ENCODE measurements around the gene NFATC4. TPM values are rescaled to one million over a fixed set of nuclear protein-coding genes. Genes with fewer than 3 reads are reported as not detected.

Gene NFATC4
- total and polyA plus RNA-seq, 2 experiments from 2014 or later: 20.9 to 26.6 TPM

- TF ChIP-seq ZNF462 (CRISPR knock-in tag; IDR thresholded peaks at IDR 0.05) (no peak), NANOG (IDR thresholded peaks at IDR 0.05; ENCODE audit: borderline replicate concordance) (no peak)
Measured at GRCh38 chr14:24428628-24429394, 60.8 kb downstream of the NFATC4 start (continued).

Small RNA genes within 50 kb of the gene (small RNA-seq; reads per million reads assigned to genes)
- not detected for gene RF00026 (ENCODE audit: low replicate concordance)

Other genes with a start within 250 kb of the NFATC4 start
Only the 30 nearest of the 31 such genes appear.
- not detected in 2 replicates for gene FITM1, start 237.5 kb upstream of the NFATC4 start, total RNA-seq (2014; rRNA removed; shearing (Covaris generic))
- gene FITM1, start 237.5 kb upstream of the NFATC4 start, polyA plus RNA-seq (2016; fragmentation: Nextera tagmentation; extraction: Ambion mirVana): 0.53 and 0.57 TPM in 2 replicates
- gene PSME1, start 232.0 kb upstream of the NFATC4 start, total RNA-seq (2014; rRNA removed; shearing (Covaris generic)): 53.9 and 61.1 TPM in 2 replicates
- gene PSME1, start 232.0 kb upstream of the NFATC4 start, polyA plus RNA-seq (2016; fragmentation: Nextera tagmentation; extraction: Ambion mirVana): 215 and 220 TPM in 2 replicates
- gene EMC9, start 226.6 kb upstream of the NFATC4 start, total RNA-seq (2014; rRNA removed; shearing (Covaris generic)): 20.1 and 30.0 TPM in 2 replicates
- gene EMC9, start 226.6 kb upstream of the NFATC4 start, polyA plus RNA-seq (2016; fragmentation: Nextera tagmentation; extraction: Ambion mirVana): 64.2 and 64.9 TPM in 2 replicates
- 54.0 and 59.9 TPM in 2 replicates for gene PSME2, start 221.6 kb upstream of the NFATC4 start, total RNA-seq (2014; rRNA removed; shearing (Covaris generic))
- gene PSME2, start 221.6 kb upstream of the NFATC4 start, polyA plus RNA-seq (2016; fragmentation: Nextera tagmentation; extraction: Ambion mirVana): 246 and 259 TPM in 2 replicates
- gene RNF31, start 220.7 kb upstream of the NFATC4 start, total RNA-seq (2014; rRNA removed; shearing (Covaris generic)): 54.8 and 86.4 TPM in 2 replicates
- gene RNF31, start 220.7 kb upstream of the NFATC4 start, polyA plus RNA-seq (2016; fragmentation: Nextera tagmentation; extraction: Ambion mirVana): 84.1 and 87.4 TPM in 2 replicates
- 8.2 and 9.2 TPM in 2 replicates for gene IRF9, start 206.9 kb upstream of the NFATC4 start, total RNA-seq (2014; rRNA removed; shearing (Covaris generic))
- 8.4 and 11.1 TPM in 2 replicates for gene IRF9, start 206.9 kb upstream of the NFATC4 start, polyA plus RNA-seq (2016; fragmentation: Nextera tagmentation; extraction: Ambion mirVana)
- 23.6 and 25.7 TPM in 2 replicates for gene REC8, start 196.1 kb upstream of the NFATC4 start, total RNA-seq (2014; rRNA removed; shearing (Covaris generic))
- gene REC8, start 196.1 kb upstream of the NFATC4 start, polyA plus RNA-seq (2016; fragmentation: Nextera tagmentation; extraction: Ambion mirVana): 36.8 and 38.8 TPM in 2 replicates
- 84.2 and 105 TPM in 2 replicates for gene IPO4, start 179.4 kb upstream of the NFATC4 start, total RNA-seq (2014; rRNA removed; shearing (Covaris generic))
- gene IPO4, start 179.4 kb upstream of the NFATC4 start, polyA plus RNA-seq (2016; fragmentation: Nextera tagmentation; extraction: Ambion mirVana): 34.2 and 34.3 TPM in 2 replicates
- 25.6 and 27.5 TPM in 2 replicates for gene TM9SF1, start 172.7 kb upstream of the NFATC4 start, total RNA-seq (2014; rRNA removed; shearing (Covaris generic))
- 10.7 and 12.6 TPM in 2 replicates for gene TM9SF1, start 172.7 kb upstream of the NFATC4 start, polyA plus RNA-seq (2016; fragmentation: Nextera tagmentation; extraction: Ambion mirVana)
- 0.66 and 1.0 TPM in 2 replicates for gene TSSK4, start 162.5 kb upstream of the NFATC4 start, total RNA-seq (2014; rRNA removed; shearing (Covaris generic))
- 0.70 and 0.84 TPM in 2 replicates for gene TSSK4, start 162.5 kb upstream of the NFATC4 start, polyA plus RNA-seq (2016; fragmentation: Nextera tagmentation; extraction: Ambion mirVana)
- 10.6 and 19.3 TPM in 2 replicates for gene CHMP4A, start 154.7 kb upstream of the NFATC4 start, total RNA-seq (2014; rRNA removed; shearing (Covaris generic))
- 30.1 and 36.9 TPM in 2 replicates for gene CHMP4A, start 154.7 kb upstream of the NFATC4 start, polyA plus RNA-seq (2016; fragmentation: Nextera tagmentation; extraction: Ambion mirVana)
- gene MDP1, start 152.1 kb upstream of the NFATC4 start, total RNA-seq (2014; rRNA removed; shearing (Covaris generic)): 9.6 and 9.8 TPM in 2 replicates
- 24.7 and 31.1 TPM in 2 replicates for gene MDP1, start 152.1 kb upstream of the NFATC4 start, polyA plus RNA-seq (2016; fragmentation: Nextera tagmentation; extraction: Ambion mirVana)
- gene NEDD8, start 135.8 kb upstream of the NFATC4 start, total RNA-seq (2014; rRNA removed; shearing (Covaris generic)): 130 and 172 TPM in 2 replicates
- gene NEDD8, start 135.8 kb upstream of the NFATC4 start, polyA plus RNA-seq (2016; fragmentation: Nextera tagmentation; extraction: Ambion mirVana): 401 and 418 TPM in 2 replicates
- 60.6 and 67.0 TPM in 2 replicates for gene GMPR2, start 135.3 kb upstream of the NFATC4 start, total RNA-seq (2014; rRNA removed; shearing (Covaris generic))
- gene GMPR2, start 135.3 kb upstream of the NFATC4 start, polyA plus RNA-seq (2016; fragmentation: Nextera tagmentation; extraction: Ambion mirVana): 70.6 TPM in 2 replicates
- 24.6 and 36.0 TPM in 2 replicates for gene TINF2, start 125.6 kb upstream of the NFATC4 start, total RNA-seq (2014; rRNA removed; shearing (Covaris generic))
- 22.0 and 24.1 TPM in 2 replicates for gene TINF2, start 125.6 kb upstream of the NFATC4 start, polyA plus RNA-seq (2016; fragmentation: Nextera tagmentation; extraction: Ambion mirVana)
- 0.39 and 0.63 TPM in 2 replicates for gene TGM1, start 105.0 kb upstream of the NFATC4 start, total RNA-seq (2014; rRNA removed; shearing (Covaris generic))
- 0.31 and 0.42 TPM in 2 replicates for gene TGM1, start 105.0 kb upstream of the NFATC4 start, polyA plus RNA-seq (2016; fragmentation: Nextera tagmentation; extraction: Ambion mirVana)
- 18.8 and 20.7 TPM in 2 replicates for gene RABGGTA, start 96.6 kb upstream of the NFATC4 start, total RNA-seq (2014; rRNA removed; shearing (Covaris generic))
- gene RABGGTA, start 96.6 kb upstream of the NFATC4 start, polyA plus RNA-seq (2016; fragmentation: Nextera tagmentation; extraction: Ambion mirVana): 17.6 and 25.2 TPM in 2 replicates
- gene DHRS1, start 68.4 kb upstream of the NFATC4 start, total RNA-seq (2014; rRNA removed; shearing (Covaris generic)): 15.4 and 22.7 TPM in 2 replicates
- 15.0 and 15.4 TPM in 2 replicates for gene DHRS1, start 68.4 kb upstream of the NFATC4 start, polyA plus RNA-seq (2016; fragmentation: Nextera tagmentation; extraction: Ambion mirVana)
- 32.4 and 32.8 TPM in 2 replicates for gene NOP9, start 68.3 kb upstream of the NFATC4 start, total RNA-seq (2014; rRNA removed; shearing (Covaris generic))
- gene NOP9, start 68.3 kb upstream of the NFATC4 start, polyA plus RNA-seq (2016; fragmentation: Nextera tagmentation; extraction: Ambion mirVana): 7.9 and 8.2 TPM in 2 replicates
- 4.6 and 8.9 TPM in 2 replicates for gene CIDEB, start 60.2 kb upstream of the NFATC4 start, total RNA-seq (2014; rRNA removed; shearing (Covaris generic))
- 3.4 and 5.0 TPM in 2 replicates for gene CIDEB, start 60.2 kb upstream of the NFATC4 start, polyA plus RNA-seq (2016; fragmentation: Nextera tagmentation; extraction: Ambion mirVana)
- gene LTB4R2, start 58.0 kb upstream of the NFATC4 start, total RNA-seq (2014; rRNA removed; shearing (Covaris generic)): 6.4 and 12.6 TPM in 2 replicates
- gene LTB4R2, start 58.0 kb upstream of the NFATC4 start, polyA plus RNA-seq (2016; fragmentation: Nextera tagmentation; extraction: Ambion mirVana): 0.40 and 0.47 TPM in 2 replicates
- 4.7 and 7.9 TPM in 2 replicates for gene LTB4R, start 56.7 kb upstream of the NFATC4 start, total RNA-seq (2014; rRNA removed; shearing (Covaris generic))
- gene LTB4R, start 56.7 kb upstream of the NFATC4 start, polyA plus RNA-seq (2016; fragmentation: Nextera tagmentation; extraction: Ambion mirVana): 2.1 TPM in 2 replicates
- gene ADCY4, start 33.1 kb upstream of the NFATC4 start, total RNA-seq (2014; rRNA removed; shearing (Covaris generic)): 0.10 and 1.5 TPM in 2 replicates
- gene ADCY4, start 33.1 kb upstream of the NFATC4 start, polyA plus RNA-seq (2016; fragmentation: Nextera tagmentation; extraction: Ambion mirVana): 0.40 and 0.68 TPM in 2 replicates
- gene RIPK3, start 28.2 kb upstream of the NFATC4 start, total RNA-seq (2014; rRNA removed; shearing (Covaris generic)): 0.16 and 1.5 TPM in 2 replicates
- gene RIPK3, start 28.2 kb upstream of the NFATC4 start, polyA plus RNA-seq (2016; fragmentation: Nextera tagmentation; extraction: Ambion mirVana): 0.31 and 0.32 TPM in 2 replicates
- 17.5 and 20.0 TPM in 2 replicates for gene NYNRIN, start 30.8 kb downstream of the NFATC4 start, total RNA-seq (2014; rRNA removed; shearing (Covaris generic))
- gene NYNRIN, start 30.8 kb downstream of the NFATC4 start, polyA plus RNA-seq (2016; fragmentation: Nextera tagmentation; extraction: Ambion mirVana): 3.1 TPM in 2 replicates
- 0.07 TPM in 1 of 2 replicates, not detected in the other for gene CBLN3, start 61.5 kb downstream of the NFATC4 start, total RNA-seq (2014; rRNA removed; shearing (Covaris generic))
- gene CBLN3, start 61.5 kb downstream of the NFATC4 start, polyA plus RNA-seq (2016; fragmentation: Nextera tagmentation; extraction: Ambion mirVana): 0.19 and 0.23 TPM in 2 replicates
- 21.9 and 28.1 TPM in 2 replicates for gene KHNYN, start 61.8 kb downstream of the NFATC4 start, total RNA-seq (2014; rRNA removed; shearing (Covaris generic))
- gene KHNYN, start 61.8 kb downstream of the NFATC4 start, polyA plus RNA-seq (2016; fragmentation: Nextera tagmentation; extraction: Ambion mirVana): 2.1 and 2.7 TPM in 2 replicates
- gene SDR39U1, start 74.6 kb downstream of the NFATC4 start, total RNA-seq (2014; rRNA removed; shearing (Covaris generic)): 9.0 and 22.9 TPM in 2 replicates
- 60.6 and 66.5 TPM in 2 replicates for gene SDR39U1, start 74.6 kb downstream of the NFATC4 start, polyA plus RNA-seq (2016; fragmentation: Nextera tagmentation; extraction: Ambion mirVana)
- gene CMA1, start 140.1 kb downstream of the NFATC4 start, total RNA-seq (2014; rRNA removed; shearing (Covaris generic)): not detected in 2 replicates
- gene CMA1, start 140.1 kb downstream of the NFATC4 start, polyA plus RNA-seq (2016; fragmentation: Nextera tagmentation; extraction: Ambion mirVana): not detected in 2 replicates
- gene CTSG, start 208.1 kb downstream of the NFATC4 start, total RNA-seq (2014; rRNA removed; shearing (Covaris generic)): not detected in 2 replicates
- gene CTSG, start 208.1 kb downstream of the NFATC4 start, polyA plus RNA-seq (2016; fragmentation: Nextera tagmentation; extraction: Ambion mirVana): not detected in 2 replicates

Measured in GM23338 (cell line).